Spinal cord (tissue), 10 donors: ENCODE data around the gene CLN3. TPM values are rescaled to one million over a fixed set of nuclear protein-coding genes. Genes with fewer than 3 reads are reported as not detected.
"Not testable (repeated sequence)": the region's sequence is repeated elsewhere in the genome, so short reads cannot be mapped to it uniquely, and the experiment has no call there.

Experiments
- DNase-seq, 6 donors: peaks; one replicate each; pipeline versions ENCODE4 v3.0.0 to v3.0.0-alpha.2; 2013 to 2015; ENCODE audit warnings: low spot score in 6 of 6, low read depth in 4 of 6
- H3K27ac ChIP-seq: one replicate; pipeline ENCODE4 v1.5.1; 2013; ENCODE audit warnings: low read depth, low read length, control low read depth
- H3K27me3 ChIP-seq: one replicate; pipeline ENCODE4 v1.6.1; 2013; ENCODE audit warnings: low read length; ENCODE audit not compliant: control insufficient read depth, insufficient read depth
- H3K36me3 ChIP-seq: one replicate; pipeline ENCODE4 v1.6.1; 2013; ENCODE audit warnings: low read length; ENCODE audit not compliant: control insufficient read depth, insufficient read depth
- H3K4me1 ChIP-seq: one replicate; pipeline ENCODE4 v1.6.1; 2013; ENCODE audit warnings: low read length; ENCODE audit not compliant: control insufficient read depth, insufficient read depth
- H3K4me3 ChIP-seq: one replicate; pipeline ENCODE4 v1.5.1; 2013; ENCODE audit warnings: low read depth, low read length, control low read depth
- H3K9me3 ChIP-seq: one replicate; pipeline ENCODE4 v1.6.1; 2013; ENCODE audit warnings: low read length; ENCODE audit not compliant: control insufficient read depth, insufficient read depth
- WGBS: methylation state at CpG from one replicate; pipeline ENCODE4 v1.1.5; 2013; ENCODE audit warnings: missing lambda C conversion rate; ENCODE audit not compliant: insufficient coverage; 5-methylcytosine and 5-hydroxymethylcytosine counted together
- polyA plus RNA-seq, 2 donors: library from polyadenylated mRNA; unstranded; fragments of 120-200 nt; gene quantifications; one replicate each; pipeline ENCODE4 v1.2.1, GENCODE V29; 2013; ENCODE audit not compliant: insufficient read length in 2 of 2
- total RNA-seq, 2 donors: library from RNA; depleted of rRNA in 1 of 2; stranded (reverse); fragments of 120-200 nt in 1 of 2; fragments of >200 nt in 1 of 2; gene quantifications; one replicate each; pipeline versions ENCODE4 v1.2.3 to v1.2.4, GENCODE V29; 2013 to 2014
- donor health status: healthy.

Gene CLN3
- total and polyA plus RNA-seq, 4 donors: 12.4 to 36.7 (median 24.8) TPM

DNA sequence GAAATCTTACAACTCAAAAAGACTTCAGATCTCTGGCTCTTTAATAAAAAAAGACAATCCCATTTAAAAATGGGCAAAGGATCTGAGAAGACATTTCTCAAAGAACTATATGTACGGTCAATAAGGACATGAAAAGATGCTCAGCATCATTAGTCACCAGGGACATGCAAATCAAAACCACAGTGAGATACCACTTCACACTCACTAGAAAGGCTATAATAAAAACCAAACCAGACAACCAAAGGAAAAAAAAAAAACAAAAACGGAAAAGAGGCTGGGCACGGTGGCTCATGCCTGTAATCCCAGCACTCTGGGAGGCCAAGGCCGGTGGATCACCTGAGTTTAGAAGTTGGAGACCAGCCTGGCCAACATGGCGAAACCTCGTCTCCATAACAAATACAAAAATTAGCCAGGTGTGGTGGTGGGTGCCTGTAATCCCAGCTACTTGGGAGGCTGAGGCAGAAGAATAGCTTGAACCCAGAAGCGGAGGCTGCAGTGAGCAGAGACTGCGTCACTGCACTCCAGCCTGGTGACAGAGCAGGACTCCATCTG is 18.1 kb downstream of the CLN3 start:
- H3K4me3 ChIP-seq: no peak overlapping the region
- WGBS: 100% methylated on average over 1 of the region's 8 CpGs

DNA sequence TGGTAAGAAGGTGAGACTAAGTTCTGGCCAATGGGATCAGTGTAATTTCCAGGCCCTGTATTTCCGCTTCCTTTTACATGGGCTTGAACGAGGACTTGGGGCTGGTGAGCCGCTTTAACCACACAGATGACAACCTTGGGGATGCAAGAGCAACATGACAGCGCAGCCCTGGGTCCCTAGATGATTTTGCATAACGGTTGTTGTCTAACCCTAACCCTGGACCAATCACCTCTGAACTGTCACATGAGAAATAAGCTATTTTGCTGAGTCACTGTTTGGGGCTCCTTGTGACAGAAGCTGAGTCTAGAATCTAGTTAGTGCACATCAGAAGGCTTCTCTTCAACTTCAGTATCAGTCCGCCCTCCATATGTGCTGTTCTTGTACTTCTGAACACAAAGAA is 44.8 kb downstream of the CLN3 start:
- DNase-seq, H3K4me1 ChIP-seq, H3K36me3 ChIP-seq, H3K27ac ChIP-seq, H3K4me3 ChIP-seq, H3K9me3 ChIP-seq, H3K27me3 ChIP-seq: not testable (repeated sequence)
- WGBS: no CpG with 5 or more reads among the region's 6 CpGs

More for the DNA sequence above, 18.1 kb downstream of the CLN3 start:
- H3K4me1 ChIP-seq: no peaks in the 10 kb centered on the region
- no peaks in the 10 kb centered on the region for H3K9me3 ChIP-seq
- no peaks in the 10 kb centered on the region for H3K27me3 ChIP-seq
- no peak for DNase-seq
- H3K27ac ChIP-seq: no peak overlapping the region
- H3K36me3 ChIP-seq: peaks cover 38% of the 10 kb centered on the region

- not testable (repeated sequence) for H3K27me3 ChIP-seq, DNase-seq, H3K27ac ChIP-seq, H3K4me1 ChIP-seq, H3K36me3 ChIP-seq, H3K9me3 ChIP-seq, H3K4me3 ChIP-seq
- WGBS: no CpG with 5 or more reads among the region's 4 CpGs
Measured at GRCh38 chr16:28446388-28446787, 45.5 kb downstream of the CLN3 start.

GRCh38 chr16:28443943-28444342 is 47.9 kb downstream of the CLN3 start:
- H3K36me3 ChIP-seq, H3K27ac ChIP-seq, H3K9me3 ChIP-seq, H3K4me1 ChIP-seq, DNase-seq, H3K4me3 ChIP-seq, H3K27me3 ChIP-seq: not testable (repeated sequence)
- WGBS: no CpG with 5 or more reads among the region's 6 CpGs

- H3K27me3 ChIP-seq, H3K27ac ChIP-seq, H3K36me3 ChIP-seq, H3K9me3 ChIP-seq, H3K4me3 ChIP-seq, DNase-seq, H3K4me1 ChIP-seq: not testable (repeated sequence)
- WGBS: no CpG with 5 or more reads among the region's 6 CpGs
Measured at GRCh38 chr16:28438899-28439298, 53.0 kb downstream of the CLN3 start.

DNA sequence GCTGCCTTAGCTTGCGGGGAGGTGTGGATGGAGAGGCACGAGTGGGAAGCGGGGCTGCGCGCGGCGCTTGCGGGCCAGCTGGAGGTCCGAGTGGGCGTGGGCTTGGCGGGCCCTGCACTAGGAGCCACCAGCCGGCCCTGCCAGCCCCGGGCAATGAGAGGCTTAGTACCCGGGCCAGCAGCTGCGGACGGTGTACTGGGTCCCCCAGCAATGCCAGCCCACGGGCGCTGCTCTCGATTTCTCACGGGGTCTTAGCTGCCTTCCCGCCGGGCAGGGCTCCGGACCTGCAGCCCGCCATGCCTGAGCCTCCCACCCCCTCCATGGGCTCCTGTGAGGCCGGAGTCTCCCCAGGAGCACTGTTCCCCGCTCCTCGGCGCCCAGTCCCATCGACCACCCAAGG is 56.5 kb downstream of the CLN3 start:
- H3K27ac ChIP-seq, H3K4me1 ChIP-seq, H3K27me3 ChIP-seq, DNase-seq, H3K9me3 ChIP-seq, H3K36me3 ChIP-seq, H3K4me3 ChIP-seq: not testable (repeated sequence)
- 100% methylated on average over 1 of the region's 29 CpGs for WGBS

Other genes starting within 250 kb of the CLN3 start
- 1 to 10 TPM; 6.5 to 7.7 TPM for gene SBK1, start 199.5 kb downstream of the CLN3 start, total RNA-seq
- 100 to 1,000 TPM; 107 to 117 TPM for gene SBK1, start 199.5 kb downstream of the CLN3 start, polyA plus RNA-seq
- gene NPIPB6, start 128.6 kb downstream of the CLN3 start, total RNA-seq: 1 to 10 TPM; 1.5 to 2.5 TPM
- 1 to 10 TPM in 1 of 2 donors, not detected in 1; 6.1 TPM for gene NPIPB6, start 128.6 kb downstream of the CLN3 start, polyA plus RNA-seq
- gene EIF3CL, start 88.2 kb downstream of the CLN3 start, total RNA-seq: 10 to 100 TPM; 72.7 to 79.0 TPM
- 10 to 100 TPM; 79.8 to 91.7 TPM for gene EIF3CL, start 88.2 kb downstream of the CLN3 start, polyA plus RNA-seq
- gene NPIPB7, start 19.7 kb downstream of the CLN3 start, total RNA-seq: not detected
- gene NPIPB7, start 19.7 kb downstream of the CLN3 start, polyA plus RNA-seq: 1 to 10 TPM; 1.1 to 1.5 TPM
- under 1 TPM; 0.17 to 0.99 TPM for gene APOBR, start 2.6 kb upstream of the CLN3 start, total RNA-seq
- under 1 TPM; 0.87 to 0.93 TPM for gene APOBR, start 2.6 kb upstream of the CLN3 start, polyA plus RNA-seq
- gene IL27, start 14.8 kb upstream of the CLN3 start, total RNA-seq: not detected
- gene IL27, start 14.8 kb upstream of the CLN3 start, polyA plus RNA-seq: under 1 TPM in 1 of 2 donors, not detected in 1; 0.30 TPM
- gene NUPR1, start 46.9 kb upstream of the CLN3 start, total RNA-seq: 10 to 100 TPM in 1 of 2 donors, 1 to 10 TPM in 1; 1.6 to 54.2 TPM
- gene NUPR1, start 46.9 kb upstream of the CLN3 start, polyA plus RNA-seq: 10 to 100 TPM; 14.8 to 21.2 TPM
- 10 to 100 TPM in 1 of 2 donors, 1 to 10 TPM in 1; 8.6 to 29.6 TPM for gene SGF29, start 61.8 kb upstream of the CLN3 start, total RNA-seq
- 10 to 100 TPM; 25.3 to 25.8 TPM for gene SGF29, start 61.8 kb upstream of the CLN3 start, polyA plus RNA-seq
- gene SULT1A2, start 105.0 kb upstream of the CLN3 start, total RNA-seq: 1 to 10 TPM in 1 of 2 donors, under 1 TPM in 1; 0.50 to 2.8 TPM
- gene SULT1A2, start 105.0 kb upstream of the CLN3 start, polyA plus RNA-seq: 1 to 10 TPM; 1.4 to 2.6 TPM
- 10 to 100 TPM; 18.8 to 73.9 TPM for gene SULT1A1, start 118.0 kb upstream of the CLN3 start, total RNA-seq
- gene SULT1A1, start 118.0 kb upstream of the CLN3 start, polyA plus RNA-seq: 10 to 100 TPM; 24.2 to 35.4 TPM
- gene NPIPB8, start 146.0 kb upstream of the CLN3 start, total RNA-seq: under 1 TPM; 0.10 to 0.72 TPM
- gene NPIPB8, start 146.0 kb upstream of the CLN3 start, polyA plus RNA-seq: 1 to 10 TPM; 1.6 to 2.4 TPM
- 100 to 1,000 TPM; 126 to 465 TPM for gene EIF3C, start 219.4 kb upstream of the CLN3 start, total RNA-seq
- gene EIF3C, start 219.4 kb upstream of the CLN3 start, polyA plus RNA-seq: 100 to 1,000 TPM; 318 to 475 TPM